Measurements from ENCODE around the gene TIMELESS.

DNA sequence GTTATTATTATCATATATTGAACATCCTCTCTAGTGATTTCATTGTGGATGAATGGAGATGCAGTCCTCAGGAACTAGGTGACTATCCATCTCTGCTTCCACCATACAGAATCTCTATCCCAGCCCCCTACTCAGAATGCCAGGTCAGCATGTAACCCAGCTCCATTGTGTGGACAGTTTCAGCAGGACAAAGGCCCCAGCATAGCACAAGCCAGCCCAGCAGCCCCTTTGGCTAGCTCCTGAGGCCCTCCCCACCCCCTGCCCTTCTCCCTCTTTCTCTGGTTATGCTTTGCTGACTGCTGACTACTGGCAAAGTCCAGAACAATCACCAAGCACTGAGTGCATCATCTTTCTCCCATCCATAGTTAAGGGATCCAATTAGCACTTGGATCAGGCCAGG is 13.3 kb upstream of the TIMELESS start:
- TF ChIP-seq EP300 (IDR thresholded peaks at IDR 0.05; ENCODE audit: borderline replicate concordance): no peak
- no peak for TF ChIP-seq FOXM1 (IDR thresholded peaks at IDR 0.05; ENCODE audit: borderline replicate concordance, low read depth)
- no peak for TF ChIP-seq RAD21 (IDR thresholded peaks at IDR 0.05; ENCODE audit: low read depth)
- TF ChIP-seq YY1 (IDR thresholded peaks at IDR 0.05; ENCODE audit: low read depth): no peak
- no peak for TF ChIP-seq REST (IDR thresholded peaks at IDR 0.05; ENCODE audit: low read depth)
- TF ChIP-seq CREB1 (IDR thresholded peaks at IDR 0.05; ENCODE audit: low read depth): no peak

All from Ishikawa (cell line).